H1 (cell line): ENCODE measurements around the gene NAT8L.

Source experiments
- EZH2 ChIP-seq: fragments of 200-600 bp; sonication (generic); IDR thresholded peaks from 2 replicates; pipeline ENCODE4 v1.7.1; 2012; ENCODE audit warnings: low read depth, mild to moderate bottlenecking, moderate library complexity, low read length, inconsistent platforms; ENCODE audit not compliant: severe bottlenecking
- GABPA ChIP-seq: IDR thresholded peaks from 2 replicates; pipeline ENCODE4 v1.6.1; 2011; ENCODE audit warnings: mild to moderate bottlenecking, low read length, moderate library complexity, borderline replicate concordance; ENCODE audit not compliant: insufficient read depth
- PHF8 ChIP-seq: fragments of 200-600 bp; sonication (generic); conservative IDR thresholded peaks from 2 replicates; pipeline ENCODE4 v1.7.1; 2012; ENCODE audit warnings: low read depth, mild to moderate bottlenecking, inconsistent platforms, low read length, moderate library complexity
- POLR2A ChIP-seq, 2 experiments: IDR thresholded peaks; 1 replicate in 1 of 2; 2 replicates in 1 of 2; pipeline ENCODE4 v1.6.1; 2011; ENCODE audit warnings: low read depth in 2 of 2, low read length in 2 of 2, mild to moderate bottlenecking in 2 of 2; ENCODE audit errors: control extremely low read depth in 1 of 2
- POLR2AphosphoS5 ChIP-seq: IDR thresholded peaks from 2 replicates; pipeline ENCODE4 v1.6.1; 2011; ENCODE audit warnings: low read depth, low read length
- POU5F1 ChIP-seq: IDR thresholded peaks from 2 replicates; pipeline ENCODE4 v1.6.1; 2011; ENCODE audit warnings: low read depth, mild to moderate bottlenecking, low read length, moderate library complexity
- RFX5 ChIP-seq: IDR thresholded peaks from 2 replicates; pipeline ENCODE4 v1.6.1; 2011; ENCODE audit warnings: low read depth, low read length, improper control_type of control experiment, borderline replicate concordance
- RNF2 ChIP-seq: fragments of 200-900, 300-1000 bp; sonication (generic); IDR thresholded peaks from 2 replicates; pipeline ENCODE4 v1.7.1; 2016; ENCODE audit warnings: borderline replicate concordance, low read depth, mild to moderate bottlenecking, antibody characterized with exemption, low read length; ENCODE audit not compliant: poor library complexity, severe bottlenecking; ENCODE audit errors: missing control alignments
- SIN3A ChIP-seq, 2 experiments: IDR thresholded peaks in 1 of 2; conservative IDR thresholded peaks in 1 of 2; 2 replicates each; pipeline ENCODE4 v1.6.1; 2011 to 2012; ENCODE audit warnings: low read length in 2 of 2, improper control_type of control experiment in 1 of 2, low read depth in 1 of 2, mild to moderate bottlenecking in 1 of 2
- YY1 ChIP-seq: IDR thresholded peaks from 2 replicates; pipeline ENCODE4 v1.6.1; 2011; ENCODE audit warnings: low read depth, mild to moderate bottlenecking, low read length
- TF ChIP-seq, protein P1 (sequence below), 3 experiments: IDR thresholded peaks; 1 replicate in 2 of 3; 2 replicates in 1 of 3; pipeline versions ENCODE4 v1.5.1 to v1.6.1; 2011; ENCODE audit warnings: low read length in 3 of 3, mild to moderate bottlenecking in 3 of 3, inconsistent platforms in 2 of 3, low read depth in 1 of 3, moderate library complexity in 1 of 3; ENCODE audit not compliant: insufficient read depth in 1 of 3; ENCODE audit errors: control extremely low read depth in 1 of 3
- TF ChIP-seq, protein P2 (sequence below): IDR thresholded peaks from 2 replicates; pipeline ENCODE4 v1.6.1; 2012; ENCODE audit warnings: inconsistent platforms
- TF ChIP-seq, protein P3 (sequence below): IDR thresholded peaks from 2 replicates; pipeline ENCODE4 v1.6.1; 2012; ENCODE audit warnings: inconsistent platforms
- TF ChIP-seq, protein P4 (sequence below): IDR thresholded peaks from 2 replicates; pipeline ENCODE4 v1.6.1; 2011; ENCODE audit warnings: low read depth, mild to moderate bottlenecking, low read length; ENCODE audit not compliant: insufficient read depth

DNA sequence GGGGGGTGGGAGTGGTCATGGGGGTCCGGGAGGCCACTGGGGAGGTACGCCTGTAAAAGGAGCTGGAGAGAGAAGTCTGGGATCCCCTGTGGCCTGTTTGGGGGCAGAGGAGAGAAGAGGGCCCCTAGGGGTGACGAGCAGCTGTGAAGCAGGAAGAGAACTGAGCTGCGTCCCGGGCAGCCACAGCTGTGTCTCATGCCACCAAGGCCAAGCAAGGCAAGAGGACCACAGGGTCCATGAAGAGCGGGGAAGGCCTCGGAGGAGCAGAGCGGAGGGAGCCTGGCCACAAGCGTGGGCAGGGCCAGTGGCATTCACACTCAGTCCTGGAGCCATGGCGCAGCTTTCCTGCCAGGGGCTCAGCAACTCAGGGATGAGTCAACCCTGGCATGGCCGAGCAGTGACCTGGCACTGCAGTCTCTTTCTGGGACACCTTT lies 13.6 kb upstream of the NAT8L start:
- TF ChIP-seq POU5F1 = no peak
- TF ChIP-seq POLR2A (IDR thresholded peaks at IDR 0.05; ENCODE audit: control extremely low read depth in 1 of 2, low read depth in 2 of 2, low read length in 2 of 2) = no peak
- TF ChIP-seq, protein P1, sequence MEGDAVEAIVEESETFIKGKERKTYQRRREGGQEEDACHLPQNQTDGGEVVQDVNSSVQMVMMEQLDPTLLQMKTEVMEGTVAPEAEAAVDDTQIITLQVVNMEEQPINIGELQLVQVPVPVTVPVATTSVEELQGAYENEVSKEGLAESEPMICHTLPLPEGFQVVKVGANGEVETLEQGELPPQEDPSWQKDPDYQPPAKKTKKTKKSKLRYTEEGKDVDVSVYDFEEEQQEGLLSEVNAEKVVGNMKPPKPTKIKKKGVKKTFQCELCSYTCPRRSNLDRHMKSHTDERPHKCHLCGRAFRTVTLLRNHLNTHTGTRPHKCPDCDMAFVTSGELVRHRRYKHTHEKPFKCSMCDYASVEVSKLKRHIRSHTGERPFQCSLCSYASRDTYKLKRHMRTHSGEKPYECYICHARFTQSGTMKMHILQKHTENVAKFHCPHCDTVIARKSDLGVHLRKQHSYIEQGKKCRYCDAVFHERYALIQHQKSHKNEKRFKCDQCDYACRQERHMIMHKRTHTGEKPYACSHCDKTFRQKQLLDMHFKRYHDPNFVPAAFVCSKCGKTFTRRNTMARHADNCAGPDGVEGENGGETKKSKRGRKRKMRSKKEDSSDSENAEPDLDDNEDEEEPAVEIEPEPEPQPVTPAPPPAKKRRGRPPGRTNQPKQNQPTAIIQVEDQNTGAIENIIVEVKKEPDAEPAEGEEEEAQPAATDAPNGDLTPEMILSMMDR (IDR thresholded peaks at IDR 0.05; ENCODE audit: control extremely low read depth in 1 of 3, insufficient read depth in 1 of 3, low read depth in 1 of 3, low read length in 3 of 3) = no peak
- TF ChIP-seq, protein P2, sequence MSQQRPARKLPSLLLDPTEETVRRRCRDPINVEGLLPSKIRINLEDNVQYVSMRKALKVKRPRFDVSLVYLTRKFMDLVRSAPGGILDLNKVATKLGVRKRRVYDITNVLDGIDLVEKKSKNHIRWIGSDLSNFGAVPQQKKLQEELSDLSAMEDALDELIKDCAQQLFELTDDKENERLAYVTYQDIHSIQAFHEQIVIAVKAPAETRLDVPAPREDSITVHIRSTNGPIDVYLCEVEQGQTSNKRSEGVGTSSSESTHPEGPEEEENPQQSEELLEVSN = no peak
- TF ChIP-seq RNF2 = no peak
- TF ChIP-seq RFX5 = no peak
- TF ChIP-seq, protein P3, sequence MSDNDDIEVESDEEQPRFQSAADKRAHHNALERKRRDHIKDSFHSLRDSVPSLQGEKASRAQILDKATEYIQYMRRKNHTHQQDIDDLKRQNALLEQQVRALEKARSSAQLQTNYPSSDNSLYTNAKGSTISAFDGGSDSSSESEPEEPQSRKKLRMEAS = no peak
- no peak for TF ChIP-seq YY1
- no peak for TF ChIP-seq GABPA
- TF ChIP-seq SIN3A (conservative IDR thresholded peaks at IDR 0.05 in 1 of 2, IDR thresholded peaks at IDR 0.05 in 1 of 2; ENCODE audit: low read depth in 1 of 2, low read length in 2 of 2) = no peak
- TF ChIP-seq PHF8 = no peak
- no peak for TF ChIP-seq POLR2AphosphoS5
- TF ChIP-seq, protein P4, sequence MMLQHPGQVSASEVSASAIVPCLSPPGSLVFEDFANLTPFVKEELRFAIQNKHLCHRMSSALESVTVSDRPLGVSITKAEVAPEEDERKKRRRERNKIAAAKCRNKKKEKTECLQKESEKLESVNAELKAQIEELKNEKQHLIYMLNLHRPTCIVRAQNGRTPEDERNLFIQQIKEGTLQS = no peak
- no peak for TF ChIP-seq EZH2
